Heart left ventricle (tissue), 16 donors: ENCODE results near the gene CD1C. TPM values are rescaled to one million over a fixed set of nuclear protein-coding genes. Genes with fewer than 3 reads are reported as not detected.

Experiments
- ATAC-seq, 4 donors: fragments of 200-7000 bp; cut with Tn5 transposase; one replicate each; pipeline ENCODE4 v1.9.1; 2020 to 2022; ENCODE audit warnings: moderate library complexity in 4 of 4, mild to moderate bottlenecking in 3 of 4, moderate number of reproducible peaks in 1 of 4
- DNase-seq, 5 donors: peaks; one replicate each; pipeline ENCODE4 v3.0.0-alpha.2; 2020
- H3K27ac ChIP-seq, 12 donors: fragments of 200-600 bp; sonication (generic) in 4 of 12; one replicate each; pipeline versions ENCODE4 v1.5.0 to v1.8.0; 2016 to 2022; ENCODE audit warnings: mild to moderate bottlenecking in 2 of 12
- H3K27me3 ChIP-seq, 9 donors: fragments of 200-600 bp; sonication (generic) in 2 of 9; one replicate each; pipeline versions ENCODE4 v1.5.1 to v1.8.0; 2016 to 2022; ENCODE audit warnings: mild to moderate bottlenecking in 3 of 9
- H3K36me3 ChIP-seq, 9 donors: fragments of 200-600 bp; sonication (generic) in 2 of 9; one replicate each; pipeline versions ENCODE4 v1.5.0 to v1.8.0; 2018 to 2022; ENCODE audit warnings: mild to moderate bottlenecking in 2 of 9
- H3K4me1 ChIP-seq, 12 donors: fragments of 200-600 bp; sonication (generic) in 4 of 12; one replicate each; pipeline versions ENCODE4 v1.5.0 to v1.8.0; 2016 to 2022; ENCODE audit warnings: mild to moderate bottlenecking in 3 of 12
- H3K4me3 ChIP-seq, 12 donors: fragments of 200-600 bp; sonication (generic) in 4 of 12; one replicate each; pipeline versions ENCODE4 v1.5.0 to v1.8.0; 2017 to 2022; ENCODE audit warnings: mild to moderate bottlenecking in 9 of 12, moderate library complexity in 4 of 12
- H3K9me3 ChIP-seq, 12 donors: fragments of 200-600 bp; sonication (generic) in 4 of 12; one replicate each; pipeline versions ENCODE4 v1.5.0 to v1.8.0; 2016 to 2022; ENCODE audit warnings: mild to moderate bottlenecking in 1 of 12
- POLR2A ChIP-seq, 2 donors: fragments of 450-650 bp; IDR thresholded peaks; one replicate each; pipeline ENCODE4 v1.6.1; 2017; ENCODE audit warnings: antibody characterized with exemption in 2 of 2, mild to moderate bottlenecking in 2 of 2, moderate library complexity in 2 of 2
- WGBS, 4 donors: extraction: QIAGEN DNeasy Blood & Tissue Kit in 2 of 4; methylation state at CpG; one replicate each; pipeline versions ENCODE4 v1.1.5 to v1.1.7; 2013 to 2018; 5-methylcytosine and 5-hydroxymethylcytosine counted together
- intact Hi-C, 10 donors: fragments of 100-400 bp; cut with DNase I; formaldehyde crosslinking; loops; one replicate each; pipeline versions ENCODE4 v1.11.1 to v1.14.2; 2022
- polyA plus RNA-seq, 2 donors: library from polyadenylated mRNA; stranded (reverse); fragments of 200-250 nt; gene quantifications; one replicate each; pipeline ENCODE4 v1.2.3, GENCODE V29; 2013
- total RNA-seq, 9 donors: library from RNA; depleted of rRNA in 2 of 9; stranded (reverse); fragments of >200 nt in 2 of 9; fragmentation: NEBNext Ultra II Directional in 3 of 9; extraction: Animal tissue kit (Norgen Biotek cat#: 25700) in 3 of 9; gene quantifications; one replicate each; pipeline versions ENCODE4 v1.1.0 to v1.2.4, GENCODE V29; 2016 to 2023
- TF ChIP-seq, protein P1 (sequence below), 12 donors: fragments of 200-600 bp; sonication (generic) in 4 of 12; IDR thresholded peaks; one replicate each; pipeline versions ENCODE4 v1.5.0 to v1.8.0; 2018 to 2022; ENCODE audit warnings: antibody characterized with exemption in 12 of 12, mild to moderate bottlenecking in 5 of 12
- donor health status: ischemic (EF 13 %, LVEDD 7.1; RV severe dilation, severe dysfunction).
- donor health status: healthy with polysubstance abuse.
- donor health status: DM: no; HTN: yes; CAD: no.
- donor health status: DM: no; HTN: no; CAD: no.
- donor health status: ischemic (EF 25% LVEDD 6.9; RV normal size, moderate dysfunction).
- donor health status: ischemic (EF 25% LVEDD 5.7; RV mildly dilated, moderate dysfunction).
- donor health status: healthy.
- donor health status: DM: yes; HTN: yes; CAD: no.
- donor health status: ischemic (EF 35%, LVEDD 5.7; RV mildly dilated, moderate dysfunction).
- donor health status: nonischemic (EF 11% LVEDD 7.7; RV severe dilation, severe dysfunction).
- donor health status: DM: yes; HTN: yes; CAD: no.
- donor health status: PGD.
- donor health status: ischemic (EF 29% LVEDD 5.4; RV normal size, mild dysfunction).
- donor health status: nonischemic (EF 23%, LVEDD 6.1; RV moderate dilation, normal function).

The CD1C gene
- total and polyA plus RNA-seq, 11 donors, result 0.28 to 1.6 (median 0.47) TPM; not detected in 4

DNA sequence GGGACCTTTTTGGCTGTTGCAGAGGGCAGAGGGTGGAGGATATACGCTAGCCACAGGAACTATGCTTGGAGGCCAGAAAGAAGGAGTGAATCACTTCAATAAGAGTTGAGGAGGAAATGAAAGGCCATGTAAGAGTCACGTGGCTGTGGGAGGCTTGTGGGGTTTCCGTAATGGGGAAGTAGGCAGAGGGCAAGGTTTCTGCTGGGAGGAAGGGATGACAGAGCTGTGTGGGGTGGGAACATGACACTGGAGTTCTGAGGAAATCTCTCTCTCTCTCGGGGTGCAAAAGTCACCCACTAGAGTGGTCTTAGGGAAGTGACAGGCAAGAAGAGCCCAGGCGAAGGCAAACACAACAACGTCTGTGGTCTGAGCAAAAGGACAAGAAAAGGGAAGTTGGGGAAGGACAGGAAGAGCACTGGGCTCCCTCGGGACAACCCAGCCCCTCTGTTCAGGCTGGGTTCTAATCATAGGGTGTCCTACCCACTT lies 3.9 kb upstream of the CD1C start:
- 39 to 51% (median 44%) methylated on average over 7 of the region's 7 CpGs for WGBS, 4 donors
- intact Hi-C loops, result no loop called here
- Histone ChIP-seq H3K27me3 (peaks cover 0 to 11% (median 0%) of the 10 kb centered on the region in 9 donors), H3K4me3 (no peak overlapping the region), H3K36me3 (no peaks in the 10 kb centered on the region), H3K9me3 (peaks cover 0 to 12% (median 0%) of the 10 kb centered on the region in 12 donors), H3K27ac (peak overlapping the region in 1 of 12 donors; percentile 87), H3K4me1 (peaks cover 0 to 53% (median 0%) of the 10 kb centered on the region in 12 donors)
- peak; percentile 58 to 94 (median 86) for ATAC-seq
- peak in 4 of 5 donors; percentile 40 to 65 (median 45) for DNase-seq
- TF ChIP-seq POLR2A (IDR thresholded peaks at IDR 0.05), result no peak
- TF ChIP-seq, protein P1, sequence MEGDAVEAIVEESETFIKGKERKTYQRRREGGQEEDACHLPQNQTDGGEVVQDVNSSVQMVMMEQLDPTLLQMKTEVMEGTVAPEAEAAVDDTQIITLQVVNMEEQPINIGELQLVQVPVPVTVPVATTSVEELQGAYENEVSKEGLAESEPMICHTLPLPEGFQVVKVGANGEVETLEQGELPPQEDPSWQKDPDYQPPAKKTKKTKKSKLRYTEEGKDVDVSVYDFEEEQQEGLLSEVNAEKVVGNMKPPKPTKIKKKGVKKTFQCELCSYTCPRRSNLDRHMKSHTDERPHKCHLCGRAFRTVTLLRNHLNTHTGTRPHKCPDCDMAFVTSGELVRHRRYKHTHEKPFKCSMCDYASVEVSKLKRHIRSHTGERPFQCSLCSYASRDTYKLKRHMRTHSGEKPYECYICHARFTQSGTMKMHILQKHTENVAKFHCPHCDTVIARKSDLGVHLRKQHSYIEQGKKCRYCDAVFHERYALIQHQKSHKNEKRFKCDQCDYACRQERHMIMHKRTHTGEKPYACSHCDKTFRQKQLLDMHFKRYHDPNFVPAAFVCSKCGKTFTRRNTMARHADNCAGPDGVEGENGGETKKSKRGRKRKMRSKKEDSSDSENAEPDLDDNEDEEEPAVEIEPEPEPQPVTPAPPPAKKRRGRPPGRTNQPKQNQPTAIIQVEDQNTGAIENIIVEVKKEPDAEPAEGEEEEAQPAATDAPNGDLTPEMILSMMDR (IDR thresholded peaks at IDR 0.05), result no peak

DNA sequence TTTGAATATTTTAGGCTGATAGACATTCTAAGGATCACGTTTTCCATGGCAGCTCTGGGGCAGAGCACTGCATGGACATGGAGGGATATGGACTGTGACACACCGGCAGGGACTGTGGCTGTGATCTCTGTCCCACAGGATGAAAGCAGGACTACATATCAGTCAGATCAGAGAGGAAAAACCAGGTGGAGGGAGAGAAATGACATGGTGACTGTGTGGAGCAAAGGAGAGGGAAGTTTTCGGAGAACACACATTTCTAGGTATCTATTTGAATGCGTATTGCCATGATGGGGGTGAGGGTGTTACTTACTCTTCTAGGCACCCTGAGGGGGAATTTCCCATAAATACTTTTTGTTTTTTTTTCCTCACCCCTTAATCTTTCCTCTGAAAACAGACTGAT lies 3.2 kb upstream of the CD1C start:
- no peaks in the 10 kb centered on the region for H3K36me3 ChIP-seq
- ATAC-seq (no peak), DNase-seq (no peak)
- intact Hi-C loops, result no loop called here
- no peak overlapping the region for H3K4me3 ChIP-seq
- peaks cover 0 to 60% (median 0%) of the 10 kb centered on the region in 12 donors for H3K4me1 ChIP-seq
- 74 to 85% (median 76%) methylated on average over 4 of the region's 4 CpGs for WGBS, 4 donors
- H3K27ac ChIP-seq, result peak overlapping the region in 1 of 12 donors; percentile 87
- peaks cover 0 to 6% (median 0%) of the 10 kb centered on the region in 12 donors for H3K9me3 ChIP-seq
- TF ChIP-seq, protein P1 (IDR thresholded peaks at IDR 0.05), result no peak
- no peak for TF ChIP-seq POLR2A (IDR thresholded peaks at IDR 0.05)
- peaks cover 0 to 11% (median 0%) of the 10 kb centered on the region in 9 donors for H3K27me3 ChIP-seq

DNA sequence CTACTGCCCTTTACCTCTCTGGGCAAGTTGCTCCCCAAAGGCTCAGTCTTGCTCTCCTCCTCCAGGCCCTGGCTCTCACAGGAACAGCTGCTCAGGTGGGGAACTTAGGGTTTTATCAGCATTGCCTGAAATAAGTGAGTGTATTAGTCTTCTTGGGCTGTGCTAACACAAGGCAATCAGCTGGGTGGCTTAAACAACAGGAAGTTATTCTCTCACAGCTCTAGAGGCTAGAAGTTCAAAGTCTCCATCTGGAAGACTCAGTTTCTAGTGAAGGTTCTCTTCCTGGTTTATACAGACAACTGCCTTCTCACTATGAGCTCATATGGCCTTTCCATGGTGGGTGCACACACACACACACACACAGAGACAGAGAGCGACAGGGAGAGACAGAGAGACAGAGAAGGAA lies 2.8 kb upstream of the CD1C start:
- H3K27me3 ChIP-seq, result peaks cover 0 to 11% (median 0%) of the 10 kb centered on the region in 9 donors
- no peaks in the 10 kb centered on the region for H3K36me3 ChIP-seq
- DNase-seq (no peak), ATAC-seq (no peak)
- intact Hi-C loops, result no loop called here
- TF ChIP-seq, protein P1 (IDR thresholded peaks at IDR 0.05), result no peak
- no peak for TF ChIP-seq POLR2A (IDR thresholded peaks at IDR 0.05)
- 89 to 94% (median 91%) methylated on average over 1 of the region's 1 CpG for WGBS, 4 donors
- H3K4me3 ChIP-seq, result no peak overlapping the region
- H3K9me3 ChIP-seq, result peaks cover 0 to under 1% (median 0%) of the 10 kb centered on the region in 12 donors
- H3K27ac ChIP-seq, result peak overlapping the region in 1 of 12 donors; percentile 87
- peaks cover 0 to 65% (median 0%) of the 10 kb centered on the region in 12 donors for H3K4me1 ChIP-seq

DNA sequence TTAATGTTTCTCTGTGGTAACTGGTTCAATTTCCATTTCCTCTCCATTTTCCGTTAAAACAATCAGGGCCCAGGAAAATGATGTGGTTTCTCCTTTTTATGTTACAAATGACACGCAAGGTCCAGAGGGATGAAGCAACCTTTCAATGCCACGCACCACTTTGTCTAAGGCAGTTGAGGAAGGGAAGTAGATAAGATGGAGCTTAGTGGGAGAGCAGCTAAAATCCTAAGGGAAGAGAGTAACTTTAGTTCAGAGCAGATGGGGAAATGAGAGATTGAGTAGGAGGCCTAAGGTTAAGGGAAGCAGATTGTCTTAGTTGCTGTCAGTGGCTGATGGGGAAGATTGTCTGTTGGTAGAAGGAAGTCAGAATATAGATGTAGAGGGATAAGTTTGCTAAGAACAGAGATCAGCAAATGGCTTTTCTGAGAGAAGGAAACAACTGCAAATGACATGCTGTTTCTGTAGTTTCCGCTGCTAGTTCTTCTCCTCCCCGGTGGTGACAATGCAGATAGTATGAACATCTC lies 660 bp downstream of the CD1C start:
- Histone ChIP-seq H3K27me3 (peaks cover 0 to 7% (median 0%) of the 10 kb centered on the region in 9 donors), H3K27ac (peak overlapping the region in 1 of 12 donors; percentile 54), H3K4me3 (no peak overlapping the region), H3K4me1 (peaks cover 0 to 45% (median 0%) of the 10 kb centered on the region in 12 donors), H3K9me3 (no peaks in the 10 kb centered on the region), H3K36me3 (no peaks in the 10 kb centered on the region)
- intact Hi-C loops, result no loop called here
- ATAC-seq, result no peak
- no peak for DNase-seq
- 65 to 78% (median 68%) methylated on average over 5 of the region's 5 CpGs for WGBS, 4 donors
- TF ChIP-seq POLR2A (IDR thresholded peaks at IDR 0.05), result no peak
- TF ChIP-seq, protein P1 (IDR thresholded peaks at IDR 0.05), result no peak
